GM18520 (cell line): Measurements from ENCODE around the gene R3HDM1.
A peak's percentile ranks its signal among the peaks of the same experiment; 100 is the strongest.
"Not testable (repeated sequence)": the region's sequence is repeated elsewhere in the genome, so short reads cannot be mapped to it uniquely, and the experiment has no call there.

Source experiments
- ATAC-seq: cut with Tn5 transposase; IDR thresholded peaks from one replicate; pipeline ENCODE4 v1.9.1; 2021; ENCODE audit not compliant: unreplicated experiment

Gene R3HDM1

DNA sequence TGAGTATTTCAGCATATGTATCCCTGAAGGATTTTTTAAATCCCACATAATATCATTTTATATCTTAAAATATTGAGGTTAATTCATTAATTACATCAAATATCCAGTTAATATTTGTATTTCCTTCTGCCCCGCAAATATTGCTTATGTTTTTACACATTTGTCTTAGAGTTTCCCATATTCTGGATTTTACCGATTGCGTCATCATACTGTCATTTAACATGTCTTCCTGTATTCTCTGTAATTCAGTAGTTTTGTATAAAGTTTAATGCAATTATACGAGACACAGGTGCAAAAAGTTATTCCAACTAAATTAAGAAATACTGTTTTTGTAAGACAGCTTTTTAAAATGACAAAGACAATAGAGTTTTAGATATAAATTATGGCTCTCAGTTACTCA lies 176.9 kb downstream of the R3HDM1 start:
- no peak for ATAC-seq

DNA sequence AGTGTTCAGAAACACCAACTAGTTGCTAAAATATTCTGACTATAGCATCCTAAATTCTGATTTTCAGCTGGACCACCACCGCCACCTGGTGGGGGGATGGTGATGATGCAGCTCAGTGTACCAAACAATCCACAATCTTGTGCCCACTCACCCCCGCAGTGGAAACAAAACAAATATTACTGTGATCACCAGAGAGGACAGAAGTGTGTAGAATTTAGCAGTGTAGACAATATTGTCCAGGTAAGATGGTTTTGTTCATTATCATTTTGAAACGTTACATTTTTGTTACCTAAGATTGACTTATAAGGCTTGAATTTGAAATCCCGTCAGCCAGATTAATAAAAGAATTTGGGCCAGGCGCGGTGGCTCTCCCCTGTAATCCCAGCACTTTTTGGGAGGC lies 178.7 kb downstream of the R3HDM1 start:
- no peak for ATAC-seq

DNA sequence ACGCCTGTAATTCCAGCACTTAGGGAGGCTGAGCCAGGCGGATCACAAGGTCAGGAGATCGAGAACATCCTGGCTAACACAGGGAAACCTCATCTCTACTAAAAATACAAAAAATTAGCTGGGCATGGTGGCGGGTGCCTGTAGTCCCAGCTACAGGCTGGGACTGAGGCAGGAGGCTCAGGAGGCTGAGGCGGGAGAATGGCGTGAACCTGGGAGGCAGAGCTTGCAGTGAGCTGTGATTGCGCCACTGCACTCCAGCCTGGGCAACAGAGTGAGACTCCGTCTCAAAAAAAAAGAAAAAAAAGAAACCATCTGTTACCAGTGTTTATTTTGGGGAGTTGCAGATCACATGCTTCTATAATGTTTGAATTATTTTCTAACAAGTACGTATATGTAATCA lies 183.8 kb downstream of the R3HDM1 start:
- not testable (repeated sequence) for ATAC-seq

DNA sequence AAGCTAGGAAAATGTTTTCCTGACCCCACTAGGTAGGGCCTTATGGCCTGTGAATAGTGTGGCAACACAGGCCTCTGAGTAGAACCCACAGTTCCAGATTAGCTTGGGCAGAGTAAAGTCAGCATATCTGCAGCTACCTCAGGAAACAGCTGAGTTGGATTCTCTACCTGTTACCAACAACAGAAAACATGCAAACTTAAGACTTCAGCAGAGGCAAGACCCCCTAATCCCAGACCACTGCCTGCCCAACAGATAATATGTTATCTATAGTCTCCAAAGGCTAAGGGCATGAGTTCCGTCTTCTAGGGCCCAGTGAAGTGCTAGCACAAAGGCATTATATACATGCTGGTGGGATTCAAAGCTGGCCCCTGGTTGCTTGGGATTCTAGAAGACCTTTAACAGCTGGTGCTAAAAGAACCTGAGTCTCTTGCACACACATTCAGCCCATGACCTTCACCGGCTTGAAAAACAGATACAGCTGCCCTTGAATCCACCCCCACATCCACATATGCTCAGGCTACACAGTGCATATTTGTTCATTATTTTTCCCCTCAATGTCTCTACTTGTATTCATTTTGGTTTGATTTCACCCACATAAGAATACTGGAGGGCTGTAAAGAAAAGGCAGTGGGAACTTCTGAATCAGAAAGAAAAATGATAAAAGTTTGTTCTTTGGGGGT lies 196.9 kb downstream of the R3HDM1 start:
- ATAC-seq = no peak

DNA sequence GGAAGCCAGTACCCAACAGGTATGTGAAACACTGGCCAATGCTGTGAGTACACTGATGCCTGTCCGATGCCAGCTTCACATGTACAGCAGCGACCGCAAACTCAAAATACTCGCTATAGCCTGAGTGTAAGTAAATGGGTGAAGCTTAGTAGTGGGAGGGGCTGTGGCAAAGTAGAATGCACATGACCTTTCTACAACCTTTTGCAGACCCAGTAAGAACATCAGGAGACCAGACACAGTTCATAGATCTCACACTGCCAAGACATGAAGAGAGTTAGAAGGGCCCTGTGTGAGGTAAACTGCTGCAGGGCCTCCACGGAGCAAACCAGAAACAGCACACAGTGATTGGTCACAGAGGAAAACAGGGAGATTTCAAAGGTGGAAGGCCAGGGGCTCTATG lies 201.3 kb downstream of the R3HDM1 start:
- ATAC-seq = no peak

DNA sequence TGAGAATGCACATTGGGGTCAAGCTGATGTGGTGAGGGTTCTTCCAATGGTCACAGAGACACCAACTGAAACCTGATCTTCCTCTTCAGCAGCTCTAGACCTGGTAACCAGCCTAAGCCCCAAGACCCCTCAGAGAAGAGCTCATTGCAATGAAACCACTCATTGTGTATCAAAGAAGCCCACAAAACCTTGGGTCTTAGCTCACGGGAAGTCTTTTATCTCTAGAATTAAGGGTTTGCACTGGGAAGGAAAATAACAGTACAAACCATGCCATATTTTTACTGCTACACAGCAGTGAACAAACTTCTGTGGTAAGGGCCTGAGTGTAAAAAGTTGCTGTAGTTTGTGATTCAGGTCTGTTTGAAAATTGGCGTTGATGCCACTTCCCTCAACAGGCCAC lies 201.8 kb downstream of the R3HDM1 start:
- no peak for ATAC-seq

DNA sequence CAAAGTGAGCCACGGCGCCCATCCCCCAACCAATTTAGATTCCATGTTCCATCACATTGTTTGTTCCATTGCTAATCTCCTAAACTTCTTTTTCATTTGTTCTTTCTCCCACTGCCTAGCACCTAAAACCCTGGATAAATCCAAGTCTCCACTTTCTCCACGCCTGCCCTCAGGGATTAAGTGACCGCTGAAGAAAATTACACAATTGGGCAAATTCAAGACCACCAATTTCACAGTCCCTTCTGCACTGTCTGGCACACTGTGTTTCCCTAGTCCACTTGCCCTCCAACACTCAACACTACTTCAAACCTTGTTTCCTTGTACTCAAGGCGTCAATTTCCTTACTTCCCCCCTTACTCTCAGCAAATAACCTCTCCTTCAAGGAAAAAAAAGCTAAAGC lies 205.3 kb downstream of the R3HDM1 start:
- ATAC-seq = no peak

DNA sequence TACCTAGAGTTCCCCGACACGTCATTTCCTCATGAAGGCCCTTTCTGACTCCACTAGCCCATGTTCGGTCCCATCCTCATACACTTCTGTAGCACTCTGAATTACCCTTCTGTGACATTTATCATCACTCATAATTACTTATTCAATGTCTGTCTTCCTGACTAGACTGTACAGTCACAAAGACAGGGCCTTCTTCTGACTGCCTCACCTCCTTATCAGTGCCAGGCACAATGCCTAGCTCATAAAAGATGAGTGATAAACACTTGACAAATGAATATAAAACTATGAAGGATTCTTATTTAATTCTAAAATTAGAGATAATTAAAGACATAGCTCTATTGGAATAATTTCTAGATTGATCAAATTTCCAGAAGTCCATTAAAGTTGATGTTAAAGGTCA lies 208.9 kb downstream of the R3HDM1 start:
- no peak for ATAC-seq

DNA sequence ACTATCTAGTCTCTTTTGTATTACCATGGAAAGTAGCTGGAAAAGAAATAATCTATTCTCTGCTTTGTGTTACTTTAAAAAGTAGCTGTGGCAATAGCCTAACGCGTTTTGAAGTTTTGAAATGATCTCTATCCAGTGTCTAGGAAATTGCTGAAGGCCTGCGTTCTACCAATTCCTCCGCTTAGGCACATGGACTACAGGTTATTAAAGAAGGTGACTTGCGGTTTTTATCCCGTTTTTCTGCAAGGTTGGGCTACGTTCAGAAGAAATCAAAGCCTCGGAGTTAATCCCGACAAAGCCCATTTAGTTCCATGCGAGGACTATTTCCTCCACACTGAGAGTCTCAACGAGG lies 209.7 kb downstream of the R3HDM1 start:
- ATAC-seq = no peak

DNA sequence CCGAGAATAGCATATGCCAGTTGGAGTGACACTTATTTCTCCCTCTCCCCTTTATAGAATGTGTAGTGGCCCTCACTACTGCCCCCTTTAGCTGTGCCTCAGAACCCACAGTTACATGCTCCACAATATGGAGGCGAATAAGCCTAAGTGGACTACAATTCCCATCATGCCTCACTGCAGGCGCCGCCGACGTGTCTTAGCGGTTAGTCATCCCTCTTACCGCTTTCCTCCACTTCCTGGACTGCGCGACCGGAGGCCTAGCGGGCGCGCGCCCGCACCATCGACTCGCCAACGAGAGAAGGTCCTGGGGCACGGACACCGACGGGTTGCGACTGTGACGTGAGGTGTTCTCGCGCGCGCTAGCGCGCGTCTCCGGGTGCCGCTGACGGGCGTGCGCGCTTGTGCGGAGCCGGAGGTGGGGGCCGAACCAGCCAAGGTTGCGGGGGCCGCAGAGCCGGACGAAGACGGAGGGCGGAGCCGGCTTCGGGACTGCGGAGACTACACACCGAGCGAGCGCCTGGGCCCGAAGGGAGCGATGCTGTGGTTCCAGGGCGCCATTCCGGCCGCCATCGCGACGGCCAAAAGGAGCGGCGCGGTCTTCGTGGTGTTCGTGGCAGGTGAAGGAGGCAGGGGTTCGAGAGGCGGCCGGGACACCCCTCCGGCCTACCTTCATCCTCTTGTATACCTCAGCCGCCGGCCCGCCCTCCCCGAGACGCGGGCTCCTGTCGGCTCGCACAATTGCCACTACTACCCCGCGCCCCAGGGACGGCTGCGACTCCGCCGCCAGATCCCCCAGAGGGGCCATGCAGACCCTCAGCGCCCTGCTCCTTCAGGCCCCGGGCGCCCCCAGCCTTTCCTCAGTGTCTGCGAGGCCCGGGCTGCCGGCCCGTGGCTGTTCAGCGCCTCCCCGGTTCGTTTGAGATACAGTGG lies 210.4 kb downstream of the R3HDM1 start, which contains the start of gene UBXN4:
UBXN4 (plus strand) TSS at position 461 of the 930 bp plus-strand sequence; CDS start at position 536, 75 bp downstream.
- peak; percentile 91 for ATAC-seq

DNA sequence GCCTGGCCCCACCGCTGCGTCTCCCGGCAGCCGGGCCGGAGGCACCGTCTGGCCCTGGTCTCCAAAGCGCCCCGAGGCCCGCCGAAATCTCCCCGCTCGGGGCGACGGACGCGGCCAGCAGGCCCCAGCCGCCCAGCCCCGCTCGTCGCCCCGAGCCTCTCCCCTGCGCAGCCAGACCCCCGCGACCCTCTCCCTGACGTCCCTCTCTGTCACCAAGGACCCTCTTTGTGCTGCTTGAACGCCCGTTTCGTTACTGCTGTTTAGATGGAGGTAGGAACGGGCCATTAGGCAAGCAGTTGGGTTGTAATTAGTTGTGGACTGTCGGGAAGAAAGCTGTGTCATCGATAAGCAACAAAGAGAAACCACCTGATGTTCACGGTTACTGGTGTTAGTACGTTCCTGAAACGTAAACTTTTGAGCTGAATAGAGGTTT lies 211.1 kb downstream of the R3HDM1 start:
- ATAC-seq = no peak

DNA sequence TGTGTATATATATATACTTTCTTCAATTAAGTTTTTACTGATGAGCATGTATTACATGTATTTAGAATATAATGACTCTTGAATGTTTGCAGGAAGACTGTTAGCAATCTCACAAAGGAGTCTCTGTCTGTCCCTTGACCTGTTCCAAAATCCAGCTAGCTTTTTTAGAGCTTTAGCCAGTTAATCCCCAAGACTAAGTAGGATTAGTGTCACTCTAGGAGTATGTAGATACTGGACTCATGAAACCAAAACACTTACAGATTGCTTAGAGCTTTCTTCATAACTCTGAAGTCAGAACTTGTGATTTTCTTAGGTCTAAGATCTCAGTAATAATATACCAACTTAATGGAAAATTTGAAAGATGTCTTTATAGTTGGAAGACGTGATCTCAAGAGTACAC lies 212.6 kb downstream of the R3HDM1 start:
- ATAC-seq = no peak

DNA sequence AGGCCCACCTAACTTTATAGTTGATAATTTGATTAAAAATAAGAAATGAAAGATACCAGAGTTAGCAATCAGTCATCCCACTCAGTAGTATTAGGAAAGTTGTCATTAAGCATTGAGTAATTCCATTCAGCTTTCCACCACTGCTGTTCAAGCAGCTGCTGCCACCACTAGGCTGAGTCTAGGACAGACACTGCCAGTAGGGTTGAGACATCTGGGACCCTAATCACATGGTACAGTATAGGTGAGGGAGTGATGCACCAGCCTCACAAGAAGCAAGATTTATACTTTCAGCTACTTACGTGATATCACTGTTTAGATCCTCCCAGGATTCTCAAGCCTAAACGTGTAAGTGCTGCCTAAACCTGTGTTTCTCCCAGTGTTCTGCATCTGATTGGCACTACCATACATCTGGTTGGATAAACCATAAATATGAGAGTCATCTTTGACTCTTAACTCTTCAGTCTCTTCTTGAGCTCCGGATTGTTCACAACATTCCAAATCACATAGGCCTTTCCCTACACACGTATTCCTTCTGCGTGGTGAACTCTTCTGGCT lies 213.6 kb downstream of the R3HDM1 start:
- ATAC-seq = no peak

DNA sequence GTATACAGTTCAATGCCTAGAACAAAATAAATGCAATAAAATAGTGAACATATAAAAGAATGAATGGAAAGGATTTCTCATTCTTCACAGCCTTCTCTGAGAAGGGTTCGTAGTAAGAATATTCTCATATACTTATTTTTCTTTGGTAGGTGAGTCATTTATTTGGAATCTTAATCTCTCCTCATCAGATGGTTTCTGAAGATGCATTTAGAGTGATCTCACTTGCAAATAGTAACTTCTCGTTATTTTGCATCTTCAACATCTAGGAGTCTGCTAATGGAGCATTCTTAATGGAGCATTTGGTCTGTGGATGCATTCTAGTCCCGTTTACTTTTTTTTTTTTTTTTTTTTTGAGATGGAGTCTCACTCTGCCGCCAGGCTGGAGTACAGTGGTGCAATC lies 214.3 kb downstream of the R3HDM1 start:
- no peak for ATAC-seq

DNA sequence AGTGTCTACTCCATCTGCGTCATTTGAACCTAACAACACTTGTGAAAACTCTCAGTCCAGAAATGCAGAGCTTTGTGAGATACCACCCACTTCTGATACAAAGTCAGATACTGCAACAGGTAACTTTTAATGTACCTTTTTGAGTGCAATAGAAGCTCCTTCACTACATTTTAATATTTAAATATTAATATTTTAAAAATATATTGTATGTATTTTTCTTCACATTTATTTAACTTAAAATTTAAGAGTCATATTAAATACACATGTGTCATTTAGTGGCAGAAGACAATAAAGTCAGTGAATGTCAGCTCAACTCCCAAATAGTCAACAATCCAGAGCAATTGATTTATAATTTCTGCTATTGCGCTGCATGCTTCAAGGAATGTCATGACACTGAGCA lies 224.3 kb downstream of the R3HDM1 start:
- no peak for ATAC-seq

DNA sequence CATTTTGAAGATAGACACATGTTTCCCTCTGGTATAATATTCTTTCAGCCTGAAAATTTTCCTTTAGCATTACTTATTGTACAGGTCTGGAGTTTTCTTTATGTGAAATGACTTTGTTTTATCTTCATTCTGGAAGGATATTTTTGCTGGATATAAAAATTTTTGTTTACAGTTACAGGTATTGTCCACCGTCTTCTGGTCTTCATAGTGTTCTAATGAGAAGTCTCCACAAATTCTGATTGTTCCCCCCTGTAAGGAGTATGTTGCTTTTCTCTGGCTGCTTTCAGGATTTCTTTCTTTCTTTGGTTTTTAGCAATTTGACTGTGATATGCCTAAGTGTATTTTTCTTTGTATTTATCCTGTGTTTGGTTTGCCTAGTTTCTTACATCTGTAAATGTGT lies 225.4 kb downstream of the R3HDM1 start:
- no peak for ATAC-seq

DNA sequence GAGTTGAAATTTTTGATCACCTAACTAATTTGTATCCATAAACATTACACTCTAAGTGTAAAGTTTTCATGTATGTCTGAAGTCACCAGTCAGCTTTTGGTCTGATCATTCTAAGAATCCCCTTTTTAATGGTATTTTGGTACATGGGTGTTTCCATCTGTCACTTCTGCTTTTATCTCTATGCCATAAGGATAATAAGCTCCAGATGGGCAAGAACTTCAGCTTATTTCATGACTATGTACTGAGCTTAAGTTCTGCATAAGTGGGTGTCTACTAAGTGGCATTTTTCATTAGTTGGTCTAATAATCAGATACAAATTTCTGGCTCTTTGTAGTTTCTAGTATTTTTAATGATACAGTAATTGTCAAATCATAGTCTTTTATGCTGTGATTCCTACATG lies 230.7 kb downstream of the R3HDM1 start:
- no peak for ATAC-seq

DNA sequence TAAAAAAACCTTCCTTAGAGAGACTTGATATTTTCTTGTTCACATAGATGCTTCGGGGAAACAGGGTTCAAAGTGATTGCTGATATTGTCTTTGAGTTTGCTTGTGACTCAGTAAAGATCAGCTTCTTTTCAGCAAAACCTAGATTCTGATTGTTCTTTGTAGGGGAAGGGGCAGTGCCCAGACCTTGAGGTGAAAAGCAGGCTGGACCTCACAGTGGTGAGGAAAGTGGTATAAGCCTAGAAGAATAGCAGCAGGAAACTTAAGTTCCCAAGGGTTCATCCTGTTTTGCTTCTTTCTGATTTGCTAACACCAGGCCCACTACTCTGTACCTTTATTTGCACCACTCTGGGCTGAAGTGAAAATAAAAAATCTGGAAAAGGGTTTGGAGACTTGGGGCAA lies 231.2 kb downstream of the R3HDM1 start:
- ATAC-seq = no peak

DNA sequence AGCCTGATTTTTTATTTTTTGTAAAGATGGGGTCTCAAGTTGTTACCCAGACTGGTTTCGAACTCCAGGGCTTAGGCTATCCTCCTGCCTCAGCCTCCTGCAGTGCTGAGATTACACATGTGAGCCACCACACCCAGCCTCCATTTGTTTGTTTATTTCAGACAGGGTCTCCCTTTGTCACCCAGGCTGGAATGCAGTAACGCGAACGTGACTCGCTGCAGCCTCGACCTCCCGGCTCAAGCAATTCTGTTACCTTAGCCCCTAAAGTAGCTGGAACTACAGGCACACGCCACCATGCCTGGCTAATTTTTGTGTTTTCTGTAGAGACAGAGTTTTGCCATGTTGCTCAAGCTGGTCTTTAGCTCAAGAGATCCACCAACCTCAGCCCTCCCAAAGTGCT lies 237.6 kb downstream of the R3HDM1 start:
- no peak for ATAC-seq

DNA sequence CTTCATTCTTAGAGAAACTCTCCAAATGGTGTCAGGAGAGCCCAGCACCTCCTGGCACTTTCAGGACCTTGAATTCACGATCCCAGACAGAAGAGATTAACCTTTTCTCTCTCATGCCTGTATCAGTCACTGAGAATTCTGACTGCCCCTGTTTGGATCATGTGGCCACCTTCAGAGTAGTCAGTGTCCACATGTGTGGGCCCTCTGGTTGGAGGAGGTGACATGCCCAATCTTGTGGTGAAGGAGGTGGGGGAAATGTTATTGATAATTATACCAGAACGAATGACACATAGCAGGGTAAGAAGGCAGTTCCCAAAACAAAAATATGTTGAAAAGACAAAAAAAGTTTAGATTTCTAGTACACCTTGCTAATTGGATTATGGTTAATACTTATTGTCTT lies 242.0 kb downstream of the R3HDM1 start:
- ATAC-seq = no peak

DNA sequence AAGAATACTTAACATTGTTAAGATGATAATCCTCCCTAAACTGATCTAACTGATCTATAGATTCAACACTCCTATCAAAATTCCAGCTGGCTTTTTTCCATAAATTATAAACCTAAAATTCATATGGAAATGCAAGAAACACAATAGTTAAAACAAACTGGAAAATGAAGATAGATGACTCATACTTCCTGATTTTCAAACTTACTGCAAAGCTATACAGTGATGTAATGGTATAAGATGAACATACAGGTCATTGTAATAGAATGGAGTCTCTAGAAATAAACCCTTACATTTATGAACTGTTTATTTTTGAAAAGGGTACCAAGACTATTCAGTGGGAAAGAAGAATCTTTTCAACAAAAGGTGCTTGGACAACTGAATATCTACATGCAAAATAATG lies 242.6 kb downstream of the R3HDM1 start:
- no peak for ATAC-seq
